Stimulated activated effector memory CD8-positive, alpha-beta T cell treated with anti-CD3 and anti-CD28 coated beads, Interleukin-12 subunit alpha, Interleukin-12 subunit beta, amount 100 ng/mL, for 72 hours (primary cell): ENCODE results near the gene ISYNA1.

Experiments used
- ATAC-seq: fragments of 150-1000 bp; cut with Tn5 transposase; 2 replicates; pipeline ENCODE4 v1.10.0; 2021
- DNase-seq, 2 donors: peaks; one replicate each; pipeline ENCODE4 v3.0.0; 2021 to 2022; ENCODE audit warnings: low spot score in 2 of 2
- H3K27ac Mint-ChIP-seq: one replicate; pipeline ENCODE4 v1.8.0; 2022; ENCODE audit warnings: mild to moderate bottlenecking, mixed read lengths
- H3K36me3 Mint-ChIP-seq: one replicate; pipeline ENCODE4 v1.8.0; 2022; ENCODE audit warnings: mild to moderate bottlenecking, mixed read lengths
- H3K4me1 Mint-ChIP-seq: one replicate; pipeline ENCODE4 v1.8.0; 2022; ENCODE audit warnings: mixed read lengths
- H3K4me3 Mint-ChIP-seq: one replicate; pipeline ENCODE4 v1.8.0; 2022; ENCODE audit warnings: mild to moderate bottlenecking, mixed read lengths
- H3K9me3 Mint-ChIP-seq: one replicate; pipeline ENCODE4 v1.8.0; 2022; ENCODE audit warnings: mixed read lengths

Gene ISYNA1

DNA sequence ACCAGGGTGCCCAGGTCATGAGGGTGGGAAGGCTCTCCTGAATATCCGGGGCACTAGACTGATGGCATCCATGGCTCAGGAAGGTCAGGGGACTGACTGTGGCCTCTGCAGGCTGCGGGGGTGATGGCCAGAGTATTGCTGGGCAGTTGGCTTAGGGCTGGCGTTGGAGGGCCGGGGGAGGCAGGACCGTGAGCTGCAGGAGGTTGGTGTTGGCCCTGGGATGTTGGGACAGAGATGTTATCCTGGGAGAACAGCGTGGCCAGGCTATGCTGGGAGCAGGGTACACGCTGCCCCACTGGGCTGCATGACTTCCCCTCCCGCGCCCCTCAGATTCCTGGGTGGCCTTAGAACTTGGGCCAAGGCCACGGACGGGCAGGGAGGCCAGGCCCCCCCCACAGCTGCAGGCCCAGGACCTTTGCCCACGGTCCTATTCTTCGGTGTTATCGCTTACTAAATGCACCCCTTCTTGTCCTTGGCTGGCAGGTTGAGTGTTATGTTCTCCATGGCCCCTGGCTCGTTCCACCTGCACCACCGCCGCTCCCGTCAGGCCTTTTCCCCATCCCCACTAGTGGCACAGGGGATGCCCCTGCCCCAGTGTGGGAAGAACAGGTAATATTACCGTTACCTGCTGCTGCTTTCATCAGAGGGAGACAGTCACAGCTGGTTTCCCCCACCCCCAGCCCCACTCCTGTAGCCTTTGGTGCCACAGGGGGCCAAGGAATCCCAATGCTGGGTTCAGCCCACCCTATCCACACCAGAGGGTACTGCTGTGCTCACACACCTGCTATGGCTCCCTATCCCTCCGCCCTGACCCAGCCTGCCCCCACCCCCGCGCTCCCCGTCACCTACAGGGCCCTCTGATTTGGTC lies 3.2 kb upstream of the ISYNA1 start:
- peaks cover 47% of the 10 kb centered on the region for H3K4me1 Mint-ChIP-seq
- H3K4me3 Mint-ChIP-seq: no peak overlapping the region
- H3K9me3 Mint-ChIP-seq: peaks cover 4% of the 10 kb centered on the region
- H3K36me3 Mint-ChIP-seq: peaks cover 82% of the 10 kb centered on the region
- H3K27ac Mint-ChIP-seq: peak overlapping the region; percentile 94
- no peak for ATAC-seq
- no peak for DNase-seq

- peak overlapping the region; percentile 94 for H3K27ac Mint-ChIP-seq
These were observed 2.5 kb upstream of the ISYNA1 start for GRCh38 chr19:18440415-18440877.

DNA sequence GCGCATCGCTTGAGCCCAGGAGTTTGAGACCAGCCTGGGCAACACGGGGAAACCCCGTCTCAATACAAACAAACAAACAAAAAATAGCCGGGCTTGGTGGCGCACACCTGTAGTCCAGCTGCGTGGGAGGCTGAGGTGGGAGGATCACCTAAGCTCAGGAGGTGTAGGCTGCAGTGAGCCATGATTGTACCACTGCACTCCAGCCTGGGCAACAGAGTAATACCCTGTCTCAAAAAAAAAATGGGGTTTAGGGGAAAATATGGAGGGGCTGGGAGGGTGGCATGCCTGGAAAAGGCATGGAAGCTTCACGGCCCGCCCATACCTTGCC lies 1.9 kb upstream of the ISYNA1 start:
- ATAC-seq (no peak), DNase-seq (no peak)
- Mint-ChIP-seq H3K27ac (peak overlapping the region; percentile 94), H3K4me1 (peaks cover 52% of the 10 kb centered on the region), H3K36me3 (peaks cover 83% of the 10 kb centered on the region), H3K9me3 (peaks cover 4% of the 10 kb centered on the region), H3K4me3 (no peak overlapping the region)

More at GRCh38 chr19:18440415-18440877, 2.5 kb upstream of the ISYNA1 start:
- peaks cover 52% of the 10 kb centered on the region for H3K4me1 Mint-ChIP-seq
- H3K36me3 Mint-ChIP-seq: peaks cover 83% of the 10 kb centered on the region
- H3K9me3 Mint-ChIP-seq: peaks cover 4% of the 10 kb centered on the region
- H3K4me3 Mint-ChIP-seq: no peak overlapping the region
- DNase-seq: peak in 1 of 2 donors; percentile 66
- ATAC-seq: peak; percentile 27

- ATAC-seq: no peak
- Mint-ChIP-seq H3K27ac (no peak overlapping the region), H3K9me3 (peaks cover 4% of the 10 kb centered on the region), H3K4me1 (peaks cover 58% of the 10 kb centered on the region), H3K4me3 (no peak overlapping the region), H3K36me3 (peaks cover 83% of the 10 kb centered on the region)
- DNase-seq: no peak
These were observed 1.3 kb upstream of the ISYNA1 start for GRCh38 chr19:18439025-18439909.

- Mint-ChIP-seq H3K9me3 (peaks cover 4% of the 10 kb centered on the region), H3K36me3 (peaks cover 79% of the 10 kb centered on the region), H3K4me3 (peak overlapping the region; percentile 65), H3K4me1 (peaks cover 61% of the 10 kb centered on the region), H3K27ac (no peak overlapping the region)
- no peak for DNase-seq
- ATAC-seq: no peak
These were observed 545 bp upstream of the ISYNA1 start for GRCh38 chr19:18438331-18439024.

DNA sequence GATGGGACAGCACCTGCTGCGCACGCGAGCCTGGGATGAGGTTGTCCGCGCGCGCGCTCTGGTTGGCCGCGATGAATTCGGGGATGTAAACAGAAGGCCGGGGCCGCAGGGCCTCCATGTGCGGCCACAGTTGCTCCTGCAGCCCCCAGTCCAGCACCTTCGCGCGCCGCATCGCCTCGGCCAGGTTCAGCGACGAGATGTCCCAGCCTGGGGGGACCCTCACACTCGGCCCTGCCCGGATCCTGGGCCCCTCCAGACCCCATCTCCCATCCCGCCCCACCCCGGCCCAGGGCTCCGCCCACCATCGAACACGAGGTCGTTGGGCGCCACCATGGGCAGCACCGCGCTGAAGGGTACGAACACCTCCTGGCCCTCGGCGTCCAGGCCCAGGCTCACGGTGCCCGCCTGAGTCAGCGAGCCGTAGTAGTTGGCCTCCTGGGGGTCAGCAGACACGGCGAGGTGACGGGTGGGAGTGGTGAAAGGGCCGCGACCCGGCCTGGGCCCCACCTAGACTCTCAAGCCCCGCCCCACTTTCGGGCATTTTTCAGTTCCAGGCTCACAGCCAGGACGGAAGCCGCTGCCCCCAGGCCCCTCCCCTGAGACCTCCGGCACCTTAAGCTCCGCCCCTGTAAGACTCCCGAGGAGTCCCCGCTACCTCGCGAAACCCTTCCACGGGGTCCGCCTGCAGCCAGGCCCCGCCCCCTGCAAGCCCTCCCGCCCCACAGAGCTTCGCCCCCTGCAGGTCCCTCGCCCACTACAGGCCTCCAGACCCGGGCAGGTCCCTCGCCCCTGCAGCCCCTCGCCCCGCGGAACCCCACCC lies 1.1 kb downstream of the ISYNA1 start:
- DNase-seq: peak; percentile 63 to 88
- H3K36me3 Mint-ChIP-seq: peaks cover 76% of the 10 kb centered on the region
- peak; percentile 73 for ATAC-seq
- no peaks in the 10 kb centered on the region for H3K9me3 Mint-ChIP-seq
- H3K4me3 Mint-ChIP-seq: peak overlapping the region; percentile 65
- H3K27ac Mint-ChIP-seq: peak overlapping the region; percentile 56
- peaks cover 52% of the 10 kb centered on the region for H3K4me1 Mint-ChIP-seq

- Mint-ChIP-seq H3K36me3 (peaks cover 75% of the 10 kb centered on the region), H3K4me3 (peak overlapping the region; percentile 65), H3K27ac (peak overlapping the region; percentile 56), H3K9me3 (no peaks in the 10 kb centered on the region), H3K4me1 (peaks cover 45% of the 10 kb centered on the region)
- DNase-seq: no peak
- ATAC-seq: no peak
These were observed 1.9 kb downstream of the ISYNA1 start for GRCh38 chr19:18435842-18436670.

DNA sequence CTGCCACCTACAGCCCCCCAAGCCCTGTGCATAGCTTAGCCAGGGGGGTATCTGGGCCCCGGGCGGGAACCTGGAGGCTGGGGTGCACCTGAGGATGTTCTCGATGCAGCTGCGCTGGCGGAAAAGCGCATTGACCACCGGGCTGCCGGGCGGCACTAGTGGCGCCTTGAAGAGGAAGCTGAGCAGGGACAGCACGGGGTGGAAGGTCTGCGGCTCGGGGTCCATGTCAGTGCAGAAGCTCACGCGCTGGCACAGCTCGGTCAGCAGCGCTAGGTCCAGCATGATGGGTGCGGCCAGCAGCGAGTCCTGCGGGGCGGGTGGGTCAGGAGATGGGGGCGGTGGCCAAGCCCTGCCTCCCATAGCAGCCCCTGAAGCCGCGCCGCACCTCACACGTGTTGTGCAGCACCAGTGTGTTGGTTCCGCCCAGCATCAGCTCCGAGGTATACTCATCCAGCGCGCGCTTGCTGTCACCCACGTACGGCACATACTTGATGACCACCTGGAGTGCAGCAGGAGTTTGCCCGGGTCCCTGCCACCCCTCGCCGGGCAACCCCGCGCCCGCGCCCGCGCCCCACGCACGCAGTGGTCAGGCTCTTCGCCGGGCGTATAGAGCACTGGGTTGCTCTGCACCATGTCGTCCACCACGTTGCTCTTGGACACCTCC lies 2.6 kb downstream of the ISYNA1 start:
- Mint-ChIP-seq H3K9me3 (no peaks in the 10 kb centered on the region), H3K27ac (peak overlapping the region; percentile 78), H3K4me1 (peaks cover 42% of the 10 kb centered on the region), H3K4me3 (no peak overlapping the region), H3K36me3 (peaks cover 73% of the 10 kb centered on the region)
- no peak for DNase-seq
- ATAC-seq: no peak

GRCh38 chr19:18434411-18435175 lies 3.3 kb downstream of the ISYNA1 start:
- H3K4me1 Mint-ChIP-seq: peaks cover 44% of the 10 kb centered on the region
- no peaks in the 10 kb centered on the region for H3K9me3 Mint-ChIP-seq
- peak overlapping the region; percentile 78 for H3K27ac Mint-ChIP-seq
- H3K36me3 Mint-ChIP-seq: peaks cover 67% of the 10 kb centered on the region
- peak overlapping the region; percentile 37 for H3K4me3 Mint-ChIP-seq
- ATAC-seq: no peak
- DNase-seq: no peak

GRCh38 chr19:18433735-18434398 lies 4.1 kb downstream of the ISYNA1 start:
- DNase-seq: no peak
- Mint-ChIP-seq H3K36me3 (peaks cover 60% of the 10 kb centered on the region), H3K27ac (peak overlapping the region; percentile 78), H3K4me3 (peak overlapping the region; percentile 37), H3K9me3 (no peaks in the 10 kb centered on the region), H3K4me1 (peaks cover 38% of the 10 kb centered on the region)
- ATAC-seq: no peak

GRCh38 chr19:18433015-18433691 lies 4.8 kb downstream of the ISYNA1 start:
- Mint-ChIP-seq H3K4me1 (peaks cover 34% of the 10 kb centered on the region), H3K27ac (no peak overlapping the region), H3K4me3 (no peak overlapping the region), H3K9me3 (no peaks in the 10 kb centered on the region), H3K36me3 (peaks cover 53% of the 10 kb centered on the region)
- no peak for DNase-seq
- ATAC-seq: no peak
